ENCODE measurements around the gene TSPY2. TPM values are rescaled to one million over a fixed set of nuclear protein-coding genes. Genes with fewer than 3 reads are reported as not detected.
"Not testable (repeated sequence)": the region's sequence is repeated elsewhere in the genome, so short reads cannot be mapped to it uniquely, and the experiment has no call there.

The TSPY2 gene
- not detected for polyA plus RNA-seq (ENCODE audit: insufficient read depth in 1 of 5, insufficient read length in 5 of 5, low replicate concordance in 1 of 5)
- long read RNA-seq, donor 1 = 0 reads
- long read RNA-seq, donor 2 = 0 reads
- long read RNA-seq, donor 3 = 0 reads
- long read RNA-seq, donor 4 = 0 reads
- long read RNA-seq, donor 5 = 0 reads
- long read RNA-seq, donor 6 = 0 reads
- long read RNA-seq, donor 7 = 0 reads
- long read RNA-seq, donor 8 = 0 reads

- not testable (repeated sequence) for DNase-seq
Measured at GRCh38 chrY:6245923-6246322, at the start of gene TSPY2. Gene TSPY2, plus strand, starts transcription at chrY:6246223. Its CDS starts 46 bp downstream, at chrY:6246269.

GRCh38 chrY:6209565-6209964 lies 36.5 kb upstream of the TSPY2 start:
- DNase-seq = not testable (repeated sequence)

- DNase-seq = not testable (repeated sequence)
Measured at GRCh38 chrY:6217045-6217444, 29.0 kb upstream of the TSPY2 start.

- not testable (repeated sequence) for DNase-seq
Measured at GRCh38 chrY:6269839-6270238, 23.8 kb downstream of the TSPY2 start.
